Loucy (cell line): ENCODE data around the gene KLF7.

Source experiments
- CTCF ChIP-seq: fragments of 200-600 bp; sonication (generic); conservative IDR thresholded peaks from 2 replicates; pipeline ENCODE4 v1.5.1; 2014; ENCODE audit warnings: mild to moderate bottlenecking, antibody characterized with exemption, low read length
- EZH2phosphoT487 ChIP-seq: fragments of 200-600 bp; IDR thresholded peaks from 2 replicates; pipeline ENCODE4 v1.6.1; 2018; ENCODE audit warnings: antibody characterized with exemption, mild to moderate bottlenecking, moderate library complexity, borderline replicate concordance

- TF ChIP-seq CTCF (no peak), EZH2phosphoT487 (no peak)
These were observed 10.5 kb upstream of the KLF7 start for GRCh38 chr2:207176247-207176646.
